Liver (tissue), 9 donors: ENCODE results near the gene NSD1. TPM values are rescaled to one million over a fixed set of nuclear protein-coding genes. Genes with fewer than 3 reads are reported as not detected.

Experiments used
- DNase-seq: peaks from one replicate; pipeline ENCODE4 v3.0.0-alpha.2; 2017; ENCODE audit warnings: low spot score
- H3K27ac ChIP-seq, 2 donors: one replicate each; pipeline ENCODE4 v1.7.0; 2013; ENCODE audit warnings: inconsistent platforms in 2 of 2, low read length in 2 of 2, control low read depth in 1 of 2, low read depth in 1 of 2, mild to moderate bottlenecking in 1 of 2
- H3K27me3 ChIP-seq, 4 donors: one replicate each; pipeline versions ENCODE4 v1.6.1 to v1.7.0; 2013; ENCODE audit warnings: low read length in 3 of 4, inconsistent platforms in 1 of 4, mild to moderate bottlenecking in 1 of 4, moderate library complexity in 1 of 4; ENCODE audit not compliant: control insufficient read depth in 4 of 4, insufficient read depth in 4 of 4
- H3K36me3 ChIP-seq, 4 donors: one replicate each; pipeline versions ENCODE4 v1.6.1 to v1.7.0; 2013; ENCODE audit warnings: low read length in 3 of 4, mild to moderate bottlenecking in 3 of 4, low read depth in 1 of 4, moderate library complexity in 1 of 4; ENCODE audit not compliant: control insufficient read depth in 4 of 4, insufficient read depth in 3 of 4
- H3K4me1 ChIP-seq, 4 donors: one replicate each; pipeline versions ENCODE4 v1.6.1 to v1.7.0; 2013; ENCODE audit warnings: low read length in 3 of 4, mild to moderate bottlenecking in 3 of 4, moderate library complexity in 1 of 4; ENCODE audit not compliant: control insufficient read depth in 4 of 4, insufficient read depth in 4 of 4
- H3K4me3 ChIP-seq, 3 donors: one replicate each; pipeline versions ENCODE4 v1.6.1 to v1.7.0; 2013; ENCODE audit warnings: low read length in 3 of 3, control low read depth in 1 of 3, low read depth in 1 of 3, mild to moderate bottlenecking in 1 of 3
- H3K9ac ChIP-seq, 2 donors: one replicate each; pipeline ENCODE4 v1.7.0; 2013; ENCODE audit warnings: low read length in 2 of 2, mild to moderate bottlenecking in 2 of 2, moderate library complexity in 2 of 2, control low read depth in 1 of 2, low read depth in 1 of 2
- H3K9me3 ChIP-seq, 4 donors: one replicate each; pipeline versions ENCODE4 v1.6.1 to v1.7.0; 2013; ENCODE audit warnings: low read length in 3 of 4; ENCODE audit not compliant: control insufficient read depth in 4 of 4
- ATF3 ChIP-seq: IDR thresholded peaks from 2 replicates; pipeline ENCODE4 v1.6.1; 2016; ENCODE audit warnings: antibody characterized with exemption
- EGR1 ChIP-seq, 2 donors: IDR thresholded peaks; 2 replicates each; pipeline ENCODE4 v1.6.1; 2016 to 2018; ENCODE audit warnings: antibody characterized with exemption in 2 of 2, low read depth in 2 of 2
- FOXA1 ChIP-seq: IDR thresholded peaks from 2 replicates; pipeline ENCODE4 v1.6.1; 2016; ENCODE audit warnings: antibody characterized with exemption
- FOXA2 ChIP-seq: IDR thresholded peaks from 2 replicates; pipeline ENCODE4 v1.6.1; 2016; ENCODE audit warnings: antibody characterized with exemption
- GABPA ChIP-seq, 2 donors: IDR thresholded peaks in 1 of 2; conservative IDR thresholded peaks in 1 of 2; 2 replicates each; pipeline ENCODE4 v1.6.1; 2016; ENCODE audit warnings: antibody characterized with exemption in 2 of 2, mild to moderate bottlenecking in 1 of 2, moderate library complexity in 1 of 2
- HNF4A ChIP-seq, 2 donors: conservative IDR thresholded peaks; 2 replicates each; pipeline ENCODE4 v1.6.1; 2016; ENCODE audit warnings: antibody characterized with exemption in 2 of 2, mild to moderate bottlenecking in 2 of 2
- HNF4G ChIP-seq: IDR thresholded peaks from 2 replicates; pipeline ENCODE4 v1.6.1; 2016; ENCODE audit warnings: antibody characterized with exemption
- JUND ChIP-seq, 2 donors: IDR thresholded peaks; 2 replicates each; pipeline ENCODE4 v1.6.1; 2016; ENCODE audit warnings: antibody characterized with exemption in 2 of 2
- MAX ChIP-seq: IDR thresholded peaks from 2 replicates; pipeline ENCODE4 v1.6.1; 2016; ENCODE audit warnings: antibody characterized with exemption
- NR2F2 ChIP-seq: IDR thresholded peaks from 2 replicates; pipeline ENCODE4 v1.6.1; 2016; ENCODE audit warnings: antibody characterized with exemption
- RAD21 ChIP-seq, 2 donors: IDR thresholded peaks; 2 replicates each; pipeline ENCODE4 v1.6.1; 2016; ENCODE audit warnings: antibody characterized with exemption in 2 of 2, mild to moderate bottlenecking in 2 of 2
- REST ChIP-seq: IDR thresholded peaks from 2 replicates; pipeline ENCODE4 v1.6.1; 2016; ENCODE audit warnings: antibody characterized with exemption, mild to moderate bottlenecking
- RXRA ChIP-seq, 2 donors: IDR thresholded peaks; 2 replicates each; pipeline ENCODE4 v1.6.1; 2017 to 2018; ENCODE audit warnings: antibody characterized with exemption in 2 of 2, mild to moderate bottlenecking in 1 of 2
- SP1 ChIP-seq: IDR thresholded peaks from 2 replicates; pipeline ENCODE4 v1.6.1; 2018; ENCODE audit warnings: antibody characterized with exemption, mild to moderate bottlenecking
- TAF1 ChIP-seq: conservative IDR thresholded peaks from 2 replicates; pipeline ENCODE4 v1.6.1; 2016; ENCODE audit warnings: antibody characterized with exemption, mild to moderate bottlenecking
- YY1 ChIP-seq: IDR thresholded peaks from 2 replicates; pipeline ENCODE4 v1.6.1; 2016; ENCODE audit warnings: antibody characterized with exemption, mild to moderate bottlenecking
- ZBTB33 ChIP-seq: IDR thresholded peaks from 2 replicates; pipeline ENCODE4 v1.6.1; 2016; ENCODE audit warnings: antibody characterized with exemption
- WGBS: extraction: QIAGEN DNeasy Blood & Tissue Kit; methylation state at CpG from one replicate; pipeline ENCODE4 v1.1.7; 2013; 5-methylcytosine and 5-hydroxymethylcytosine counted together
- polyA plus RNA-seq, 2 donors: library from polyadenylated mRNA; stranded (reverse) in 1 of 2; unstranded in 1 of 2; fragments of 200-250 nt in 1 of 2; fragments of >200 nt in 1 of 2; fragmentation: Nextera tagmentation in 1 of 2; extraction: Ambion mirVana in 1 of 2; gene quantifications; one replicate each; pipeline versions ENCODE4 v1.2.1 to v1.2.3, GENCODE V29; 2013 to 2015
- total RNA-seq, 2 donors: library from RNA; depleted of rRNA; stranded (reverse); fragments of >200 nt; gene quantifications; one replicate each; pipeline ENCODE4 v1.2.3, GENCODE V29; 2014
- donor health status: healthy.
- donor health status: healthy.
- donor health status: healthy.
- donor health status: healthy.
- donor health status: healthy.

The NSD1 gene
- total and polyA plus RNA-seq, 4 donors, result 5.3 to 34.1 (median 19.3) TPM

GRCh38 chr5:177295924-177296323 lies 162.4 kb downstream of the NSD1 start (continued):
- TF ChIP-seq REST (no peak), SP1 (no peak)

- H3K36me3 ChIP-seq, result peaks cover 7 to 45% (median 41%) of the 10 kb centered on the region in 4 donors
- H3K4me3 ChIP-seq, result no peak overlapping the region
- H3K27me3 ChIP-seq, result no peaks in the 10 kb centered on the region
- H3K9ac ChIP-seq, result no peak overlapping the region
- peak overlapping the region in 1 of 2 donors; percentile 3 for H3K27ac ChIP-seq
- H3K4me1 ChIP-seq, result peaks cover 4 to 12% (median 9%) of the 10 kb centered on the region in 4 donors
- no peak for DNase-seq
- 59% methylated on average over 4 of the region's 4 CpGs for WGBS
- no peaks in the 10 kb centered on the region for H3K9me3 ChIP-seq
- TF ChIP-seq HNF4A (conservative IDR thresholded peaks at IDR 0.05) (no peak), HNF4G (no peak), YY1 (no peak), FOXA2 (no peak), RXRA (IDR thresholded peaks at IDR 0.05) (no peak), MAX (no peak), RAD21 (IDR thresholded peaks at IDR 0.05) (no peak), ATF3 (no peak), JUND (IDR thresholded peaks at IDR 0.05) (no peak), SP1 (no peak)
These were observed 163.0 kb downstream of the NSD1 start for GRCh38 chr5:177296581-177296980.

GRCh38 chr5:177297922-177298321 lies 164.3 kb downstream of the NSD1 start:
- H3K27me3 ChIP-seq, result no peaks in the 10 kb centered on the region
- no peaks in the 10 kb centered on the region for H3K9me3 ChIP-seq
- WGBS, result 94% methylated on average over 2 of the region's 2 CpGs
- no peak for DNase-seq
- no peak overlapping the region for H3K9ac ChIP-seq
- H3K36me3 ChIP-seq, result peaks cover 7 to 32% (median 28%) of the 10 kb centered on the region in 4 donors
- peaks cover 9 to 25% (median 18%) of the 10 kb centered on the region in 4 donors for H3K4me1 ChIP-seq
- H3K4me3 ChIP-seq, result no peak overlapping the region
- no peak overlapping the region for H3K27ac ChIP-seq
- no peak for TF ChIP-seq JUND (IDR thresholded peaks at IDR 0.05)
- TF ChIP-seq HNF4G, result no peak
- no peak for TF ChIP-seq NR2F2
- TF ChIP-seq SP1, result no peak
- TF ChIP-seq HNF4A (conservative IDR thresholded peaks at IDR 0.05), result no peak
- no peak for TF ChIP-seq RXRA (IDR thresholded peaks at IDR 0.05)
- TF ChIP-seq GABPA (IDR thresholded peaks at IDR 0.05 in 1 of 2, conservative IDR thresholded peaks at IDR 0.05 in 1 of 2), result no peak
- TF ChIP-seq REST, result no peak
- no peak for TF ChIP-seq FOXA1
- no peak for TF ChIP-seq ZBTB33
- TF ChIP-seq RAD21 (IDR thresholded peaks at IDR 0.05), result no peak
- TF ChIP-seq YY1, result no peak
- TF ChIP-seq TAF1, result no peak
- TF ChIP-seq EGR1 (IDR thresholded peaks at IDR 0.05; ENCODE audit: low read depth in 2 of 2), result no peak
